SJCRH30 (cell line): Measurements from ENCODE around the gene TMEM121B. TPM values are rescaled to one million over a fixed set of nuclear protein-coding genes. Genes with fewer than 3 reads are reported as not detected.
"Not testable (repeated sequence)": the region's sequence is repeated elsewhere in the genome, so short reads cannot be mapped to it uniquely, and the experiment has no call there.

ENCODE experiments used
- DNase-seq, 2 experiments: peaks; one replicate each; pipeline ENCODE4 v3.0.0-alpha.2; 2015 to 2020
- H3K27ac ChIP-seq: fragments of 250-450 bp; sonication (Bioruptor Pico); 2 replicates; pipeline ENCODE4 v1.5.1; 2020; ENCODE audit warnings: mild to moderate bottlenecking, moderate library complexity
- H3K27me3 ChIP-seq: fragments of 250-450 bp; sonication (Bioruptor Pico); 2 replicates; pipeline ENCODE4 v1.5.1; 2020; ENCODE audit warnings: mild to moderate bottlenecking, moderate library complexity
- H3K36me3 ChIP-seq: fragments of 250-450 bp; sonication (Bioruptor Pico); 2 replicates; pipeline ENCODE4 v1.5.1; 2020; ENCODE audit warnings: mild to moderate bottlenecking, moderate library complexity
- H3K4me1 ChIP-seq: fragments of 250-450 bp; sonication (Bioruptor Pico); 2 replicates; pipeline ENCODE4 v1.5.1; 2020; ENCODE audit warnings: mild to moderate bottlenecking, moderate library complexity
- H3K4me3 ChIP-seq: fragments of 250-450 bp; sonication (Bioruptor Pico); 2 replicates; pipeline ENCODE4 v1.5.1; 2020; ENCODE audit warnings: mild to moderate bottlenecking, moderate library complexity
- H3K9me3 ChIP-seq: fragments of 250-450 bp; sonication (Bioruptor Pico); replicated peaks from 2 replicates; pipeline ENCODE4 v1.5.1; 2020; ENCODE audit warnings: mild to moderate bottlenecking, moderate library complexity
- total RNA-seq: library from RNA; depleted of rRNA; stranded (reverse); fragments of >200 nt; shearing (Covaris generic); gene quantifications from 2 replicates; pipeline ENCODE4 v1.2.3, GENCODE V29; 2014

TMEM121B gene
- total RNA-seq, 1 experiment from 2014 or later, result 1.9 TPM

DNA sequence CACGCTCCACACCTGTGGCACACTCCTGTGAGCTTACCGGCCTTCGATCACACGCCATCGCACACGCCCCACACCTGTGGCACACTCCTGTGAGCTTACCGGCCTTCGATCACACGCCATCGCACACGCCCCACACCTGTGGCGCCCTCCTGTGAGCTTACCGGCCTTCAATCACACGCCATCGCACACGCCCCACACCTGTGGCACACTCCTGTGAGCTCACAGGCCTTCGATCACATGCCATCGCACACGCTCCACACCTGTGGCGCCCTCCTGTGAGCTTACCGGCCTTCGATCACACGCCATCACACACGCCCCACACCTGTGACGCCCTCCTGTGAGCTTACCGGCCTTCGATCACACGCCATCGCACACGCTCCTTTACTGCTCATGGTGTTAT lies 26.3 kb upstream of the TMEM121B start:
- H3K4me1 ChIP-seq, H3K4me3 ChIP-seq, H3K27me3 ChIP-seq, H3K9me3 ChIP-seq, H3K27ac ChIP-seq, DNase-seq: not testable (repeated sequence)
- peaks cover 12% of the 10 kb centered on the region for H3K36me3 ChIP-seq

- Histone ChIP-seq H3K36me3 (peaks cover 19% of the 10 kb centered on the region), H3K4me3 (no peak overlapping the region), H3K9me3 (no peaks in the 10 kb centered on the region), H3K27me3 (no peaks in the 10 kb centered on the region), H3K4me1 (no peaks in the 10 kb centered on the region), H3K27ac (no peak overlapping the region)
- no peak for DNase-seq
These were observed 24.0 kb upstream of the TMEM121B start for GRCh38 chr22:17145021-17145680.

DNA sequence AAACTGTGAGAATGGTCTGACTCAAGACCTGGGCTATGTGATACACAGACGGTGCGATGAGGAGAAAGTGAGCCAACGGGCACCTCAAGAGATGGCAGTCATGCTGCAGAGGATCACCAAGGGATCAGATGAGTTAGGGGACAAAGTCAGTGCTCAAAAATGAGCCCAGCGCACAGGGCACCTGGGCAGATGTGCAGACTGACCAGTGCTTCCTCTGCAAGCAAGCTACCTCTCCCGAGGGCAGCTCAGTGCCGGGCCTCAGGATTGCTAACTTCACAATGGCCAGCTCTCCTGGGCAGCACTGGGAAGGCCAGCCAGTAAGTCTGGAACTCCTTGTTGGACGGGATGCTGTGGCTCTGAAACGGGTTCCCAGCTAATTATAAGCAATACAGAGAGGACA lies 22.7 kb upstream of the TMEM121B start:
- Histone ChIP-seq H3K4me3 (no peak overlapping the region), H3K4me1 (no peaks in the 10 kb centered on the region), H3K27me3 (no peaks in the 10 kb centered on the region), H3K36me3 (peaks cover 19% of the 10 kb centered on the region), H3K9me3 (no peaks in the 10 kb centered on the region), H3K27ac (no peak overlapping the region)
- DNase-seq, result no peak

- Histone ChIP-seq H3K27ac (no peak overlapping the region), H3K27me3 (no peaks in the 10 kb centered on the region), H3K4me1 (no peaks in the 10 kb centered on the region), H3K9me3 (no peaks in the 10 kb centered on the region), H3K4me3 (no peak overlapping the region), H3K36me3 (peaks cover 19% of the 10 kb centered on the region)
- no peak for DNase-seq
These were observed 21.9 kb upstream of the TMEM121B start for GRCh38 chr22:17143101-17143500.

DNA sequence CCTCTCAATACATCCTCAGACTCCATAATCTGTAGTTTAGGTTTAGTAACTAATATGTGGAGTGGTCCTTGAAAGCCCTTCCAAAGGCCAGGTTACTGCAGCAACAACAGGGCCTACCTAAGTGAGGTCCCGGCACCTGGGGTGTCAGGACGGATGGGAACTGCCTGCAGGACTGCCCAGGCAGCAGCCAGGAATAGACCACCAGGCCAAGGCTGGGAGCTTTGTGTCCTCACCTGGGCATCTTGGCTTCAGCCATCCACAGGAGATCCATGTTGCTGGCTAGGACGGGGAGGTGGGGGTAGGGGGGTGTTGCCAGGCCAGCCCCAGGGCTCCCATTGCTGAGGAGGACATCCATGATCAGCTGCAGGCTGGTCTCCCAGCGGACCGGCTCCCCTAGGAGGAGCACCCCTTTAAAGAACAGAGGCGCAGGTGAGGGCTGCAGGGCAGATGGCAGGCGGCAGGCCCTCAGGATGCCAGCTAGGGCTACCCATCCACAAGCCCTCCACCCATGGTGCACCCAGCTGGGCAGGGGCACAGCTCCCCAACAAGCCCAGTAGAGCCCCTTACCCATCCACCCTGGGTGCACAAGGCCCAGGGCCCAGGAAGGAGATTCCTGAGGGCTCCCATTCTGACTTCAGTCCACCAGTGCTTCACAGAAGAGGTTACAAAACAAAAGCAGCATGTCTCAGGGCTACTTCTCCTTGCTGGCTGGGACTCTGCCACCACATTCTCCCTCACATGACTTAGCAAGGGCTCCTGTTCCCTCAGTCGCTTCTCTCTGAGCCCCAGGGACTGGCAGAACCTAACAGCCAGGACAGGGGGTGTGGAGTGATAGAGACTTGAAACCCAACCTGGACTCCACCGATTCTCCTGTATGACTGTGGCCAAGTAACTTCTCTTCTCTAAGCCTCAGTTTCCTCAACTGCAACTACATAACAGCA lies 19.9 kb upstream of the TMEM121B start:
- H3K27me3 ChIP-seq, result no peaks in the 10 kb centered on the region
- no peak overlapping the region for H3K27ac ChIP-seq
- no peak overlapping the region for H3K4me3 ChIP-seq
- H3K9me3 ChIP-seq, result no peaks in the 10 kb centered on the region
- no peaks in the 10 kb centered on the region for H3K4me1 ChIP-seq
- no peak for DNase-seq
- H3K36me3 ChIP-seq, result peaks cover 15% of the 10 kb centered on the region

GRCh38 chr22:17140022-17140421 lies 18.9 kb upstream of the TMEM121B start:
- Histone ChIP-seq H3K36me3 (peaks cover 15% of the 10 kb centered on the region), H3K27ac (no peak overlapping the region), H3K4me1 (no peaks in the 10 kb centered on the region), H3K27me3 (no peaks in the 10 kb centered on the region), H3K9me3 (no peaks in the 10 kb centered on the region), H3K4me3 (no peak overlapping the region)
- peak in 1 of 2 experiments; percentile 33 for DNase-seq

DNA sequence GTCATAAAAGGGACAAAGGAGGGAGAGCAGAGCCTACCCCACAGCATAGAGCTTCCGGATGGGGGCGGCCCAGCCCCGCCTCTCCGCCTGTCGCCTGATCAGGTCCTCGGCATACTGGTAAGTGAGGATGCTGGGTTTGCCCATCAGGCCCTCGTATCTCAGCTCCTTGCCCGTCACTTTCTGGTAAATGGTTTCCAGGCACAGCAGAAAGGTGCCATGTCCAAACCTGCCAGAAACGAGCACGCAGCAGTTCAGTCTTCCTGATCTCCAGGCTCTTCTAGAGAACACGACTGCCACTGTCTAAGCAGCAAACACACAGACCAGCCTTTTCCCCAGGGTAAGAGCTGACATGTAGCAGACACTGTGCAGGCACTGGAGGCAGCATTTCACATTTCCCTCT lies 17.4 kb upstream of the TMEM121B start:
- H3K27me3 ChIP-seq, result no peaks in the 10 kb centered on the region
- H3K9me3 ChIP-seq, result no peaks in the 10 kb centered on the region
- H3K4me1 ChIP-seq, result no peaks in the 10 kb centered on the region
- no peak overlapping the region for H3K27ac ChIP-seq
- peaks cover 10% of the 10 kb centered on the region for H3K36me3 ChIP-seq
- H3K4me3 ChIP-seq, result no peak overlapping the region
- DNase-seq, result no peak

GRCh38 chr22:17137861-17138425 lies 16.8 kb upstream of the TMEM121B start:
- no peaks in the 10 kb centered on the region for H3K4me1 ChIP-seq
- H3K27me3 ChIP-seq, result no peaks in the 10 kb centered on the region
- peaks cover 10% of the 10 kb centered on the region for H3K36me3 ChIP-seq
- no peak overlapping the region for H3K27ac ChIP-seq
- no peak overlapping the region for H3K4me3 ChIP-seq
- DNase-seq, result no peak
- H3K9me3 ChIP-seq, result no peaks in the 10 kb centered on the region

DNA sequence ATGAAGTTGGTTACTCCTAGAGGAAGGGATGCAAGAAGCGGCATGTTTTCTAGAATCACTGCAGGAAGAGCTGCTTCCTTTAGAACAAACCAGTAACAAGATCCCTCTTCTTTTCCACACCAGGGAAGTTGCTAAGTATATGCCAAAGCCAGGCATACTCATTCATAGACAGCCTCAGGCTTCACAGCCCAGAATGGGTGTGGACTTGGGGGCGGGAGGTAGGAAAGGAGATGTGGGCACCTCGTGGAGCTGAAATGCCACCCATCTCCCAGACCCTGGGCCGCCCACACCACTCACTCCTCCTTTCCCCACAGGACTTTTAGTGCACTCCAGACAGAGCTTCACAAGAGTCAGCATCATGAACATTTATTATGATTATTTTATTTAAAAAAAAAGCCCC lies 16.0 kb upstream of the TMEM121B start:
- H3K4me1 ChIP-seq, result no peaks in the 10 kb centered on the region; the same call in 1 of the 2 replicates
- no peaks in the 10 kb centered on the region for H3K9me3 ChIP-seq
- DNase-seq, result no peak
- H3K27ac ChIP-seq, result no peak overlapping the region
- H3K27me3 ChIP-seq, result no peaks in the 10 kb centered on the region
- no peak overlapping the region for H3K4me3 ChIP-seq
- peaks cover 5% of the 10 kb centered on the region for H3K36me3 ChIP-seq

- H3K4me1 ChIP-seq, result peaks cover 3% of the 10 kb centered on the region; the same call in 1 of the 2 replicates
- no peak overlapping the region for H3K4me3 ChIP-seq
- DNase-seq, result no peak
- H3K27ac ChIP-seq, result no peak overlapping the region
- no peaks in the 10 kb centered on the region for H3K27me3 ChIP-seq
- H3K36me3 ChIP-seq, result no peaks in the 10 kb centered on the region; the same call in 1 of the 2 replicates
- H3K9me3 ChIP-seq, result no peaks in the 10 kb centered on the region
These were observed 14.1 kb upstream of the TMEM121B start for GRCh38 chr22:17135153-17135760.

DNA sequence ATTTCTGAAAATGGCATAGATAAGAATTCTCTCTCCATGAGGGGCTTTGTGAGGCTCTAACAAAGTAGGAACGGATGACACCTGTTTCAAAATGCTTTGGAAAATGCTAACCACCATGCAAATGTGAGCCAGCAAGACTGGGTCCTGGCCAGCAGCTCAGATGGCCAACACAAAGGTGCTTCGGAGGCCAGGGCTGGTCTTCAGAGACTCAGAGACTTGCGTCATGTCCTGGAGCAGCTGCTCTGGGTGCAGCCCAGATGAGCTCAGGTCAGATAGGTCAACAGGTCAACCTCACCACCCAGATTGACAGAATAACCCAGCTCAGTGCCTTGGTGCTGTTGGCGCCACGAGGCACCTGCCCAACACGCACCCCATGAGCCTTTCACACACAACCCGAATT lies 12.0 kb upstream of the TMEM121B start:
- no peaks in the 10 kb centered on the region; the same call in 1 of the 2 replicates for H3K36me3 ChIP-seq
- no peaks in the 10 kb centered on the region for H3K9me3 ChIP-seq
- H3K4me3 ChIP-seq, result no peak overlapping the region
- DNase-seq, result no peak
- H3K27me3 ChIP-seq, result no peaks in the 10 kb centered on the region
- H3K4me1 ChIP-seq, result peaks cover 3% of the 10 kb centered on the region; the same call in 1 of the 2 replicates
- H3K27ac ChIP-seq, result no peak overlapping the region

DNA sequence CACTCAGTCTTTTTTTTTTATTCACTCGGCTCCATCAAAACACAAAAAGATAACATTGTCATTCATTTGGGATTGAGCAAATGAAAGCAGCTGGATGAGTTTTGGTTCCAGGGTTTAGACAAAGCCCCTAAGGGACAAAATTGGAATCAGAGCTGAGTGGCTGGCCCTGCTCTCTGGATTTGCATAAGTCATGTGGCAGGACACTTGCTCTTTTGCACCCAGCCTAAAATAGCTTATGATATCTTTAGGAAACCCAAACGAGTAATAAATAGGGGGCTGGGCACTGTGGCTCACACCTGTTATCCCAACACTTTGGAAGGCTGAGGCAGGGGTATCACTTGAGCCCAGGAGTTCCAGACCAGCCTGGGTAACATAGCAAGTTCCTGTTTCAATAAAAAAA lies 11.0 kb upstream of the TMEM121B start:
- H3K4me3 ChIP-seq, result no peak overlapping the region
- H3K27me3 ChIP-seq, result no peaks in the 10 kb centered on the region
- no peak overlapping the region for H3K27ac ChIP-seq
- DNase-seq, result peak in 1 of 2 experiments; percentile 41
- H3K4me1 ChIP-seq, result peaks cover 3% of the 10 kb centered on the region; the same call in 1 of the 2 replicates
- no peaks in the 10 kb centered on the region for H3K9me3 ChIP-seq
- no peaks in the 10 kb centered on the region for H3K36me3 ChIP-seq

GRCh38 chr22:17131686-17132085 lies 10.5 kb upstream of the TMEM121B start:
- H3K4me1 ChIP-seq, result peaks cover 3% of the 10 kb centered on the region; the same call in 1 of the 2 replicates
- H3K4me3 ChIP-seq, result no peak overlapping the region
- no peaks in the 10 kb centered on the region for H3K36me3 ChIP-seq
- H3K9me3 ChIP-seq, result no peaks in the 10 kb centered on the region
- no peak overlapping the region for H3K27ac ChIP-seq
- H3K27me3 ChIP-seq, result no peaks in the 10 kb centered on the region
- DNase-seq, result peak; percentile 32 to 49

DNA sequence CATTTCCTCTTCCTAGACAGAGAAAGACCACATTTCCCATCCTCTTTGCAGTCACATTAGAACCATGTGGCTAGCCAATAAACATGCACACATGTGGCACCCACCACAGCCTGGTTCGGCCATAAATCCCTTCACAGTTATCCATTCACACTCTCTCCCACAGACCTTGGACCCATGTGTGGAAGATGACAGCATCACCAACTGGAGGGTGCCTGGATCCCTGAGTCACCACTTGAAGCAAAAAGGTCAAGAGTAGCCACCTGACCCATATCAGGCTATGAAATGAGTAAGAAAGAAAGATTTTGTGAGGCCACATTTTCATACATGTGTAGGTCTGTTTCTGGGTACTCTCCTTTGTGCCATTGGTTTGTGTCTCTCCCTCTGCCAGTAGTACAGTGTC lies 9.0 kb upstream of the TMEM121B start:
- no peaks in the 10 kb centered on the region for H3K9me3 ChIP-seq
- DNase-seq, result no peak
- H3K27me3 ChIP-seq, result no peaks in the 10 kb centered on the region
- H3K27ac ChIP-seq, result no peak overlapping the region
- no peaks in the 10 kb centered on the region for H3K36me3 ChIP-seq
- H3K4me3 ChIP-seq, result no peak overlapping the region
- peaks cover 3% of the 10 kb centered on the region; the same call in 1 of the 2 replicates for H3K4me1 ChIP-seq
